ENCODE results near the gene USP53.

Gene USP53

GRCh38 chr4:119299260-119299671 is 86.8 kb downstream of the USP53 start:
- no peak for TF ChIP-seq CTCF (IDR thresholded peaks at IDR 0.05)
- Histone ChIP-seq H3K36me3 (ENCODE audit: control insufficient read depth, insufficient read depth, low read length) (no peaks in the 10 kb centered on the region), H3K9ac (no peak overlapping the region), H3K27me3 (ENCODE audit: control insufficient read depth, insufficient read depth, low read length) (no peaks in the 10 kb centered on the region), H2AFZ (peak overlapping the region; percentile 97), H3K27ac (peak overlapping the region; percentile 94), H3K4me3 (ENCODE audit: low read depth, low read length) (peak overlapping the region; percentile 89), H3K79me2 (no peaks in the 10 kb centered on the region), H3K4me1 (peaks cover 4% of the 10 kb centered on the region), H3K4me2 (ENCODE audit: low read length) (peak overlapping the region; percentile 82), H3K9me3 (ENCODE audit: control insufficient read depth, low read length) (no peaks in the 10 kb centered on the region)

GRCh38 chr4:119299741-119300100 is 87.2 kb downstream of the USP53 start:
- no peaks in the 10 kb centered on the region for H3K36me3 ChIP-seq (ENCODE audit: control insufficient read depth, insufficient read depth, low read length)
- H3K9me3 ChIP-seq (ENCODE audit: control insufficient read depth, low read length), result no peaks in the 10 kb centered on the region
- no peaks in the 10 kb centered on the region for H3K79me2 ChIP-seq
- no peaks in the 10 kb centered on the region for H3K27me3 ChIP-seq (ENCODE audit: control insufficient read depth, insufficient read depth, low read length)
- peak overlapping the region; percentile 89 for H3K4me3 ChIP-seq (ENCODE audit: low read depth, low read length)
- H3K4me2 ChIP-seq (ENCODE audit: low read length), result peak overlapping the region; percentile 82
- H2AFZ ChIP-seq, result peak overlapping the region; percentile 97
- peaks cover 4% of the 10 kb centered on the region for H3K4me1 ChIP-seq
- H3K9ac ChIP-seq, result peak overlapping the region; percentile 17
- no peak for TF ChIP-seq CTCF (IDR thresholded peaks at IDR 0.05)
- H3K27ac ChIP-seq, result peak overlapping the region; percentile 94

GRCh38 chr4:119300101-119300978 is 87.8 kb downstream of the USP53 start:
- peak overlapping the region; percentile 17 for H3K9ac ChIP-seq
- H3K4me1 ChIP-seq, result peaks cover 4% of the 10 kb centered on the region
- no peaks in the 10 kb centered on the region for H3K36me3 ChIP-seq (ENCODE audit: control insufficient read depth, insufficient read depth, low read length)
- H3K27me3 ChIP-seq (ENCODE audit: control insufficient read depth, insufficient read depth, low read length), result no peaks in the 10 kb centered on the region
- H3K4me3 ChIP-seq (ENCODE audit: low read depth, low read length), result peak overlapping the region; percentile 89
- H2AFZ ChIP-seq, result peak overlapping the region; percentile 97
- TF ChIP-seq CTCF (IDR thresholded peaks at IDR 0.05), result no peak
- peak overlapping the region; percentile 94 for H3K27ac ChIP-seq
- H3K79me2 ChIP-seq, result no peaks in the 10 kb centered on the region
- no peaks in the 10 kb centered on the region for H3K9me3 ChIP-seq (ENCODE audit: control insufficient read depth, low read length)
- H3K4me2 ChIP-seq (ENCODE audit: low read length), result peak overlapping the region; percentile 82

- Histone ChIP-seq H3K4me2 (ENCODE audit: low read length) (no peak overlapping the region), H3K27ac (no peak overlapping the region), H3K36me3 (ENCODE audit: control insufficient read depth, insufficient read depth, low read length) (no peaks in the 10 kb centered on the region), H3K9ac (no peak overlapping the region), H3K4me3 (ENCODE audit: low read depth, low read length) (no peak overlapping the region), H3K79me2 (no peaks in the 10 kb centered on the region), H3K9me3 (ENCODE audit: control insufficient read depth, low read length) (no peaks in the 10 kb centered on the region), H3K4me1 (peaks cover 4% of the 10 kb centered on the region), H2AFZ (no peak overlapping the region), H3K27me3 (ENCODE audit: control insufficient read depth, insufficient read depth, low read length) (no peaks in the 10 kb centered on the region)
- TF ChIP-seq CTCF (IDR thresholded peaks at IDR 0.05), result no peak
These were observed 89.7 kb downstream of the USP53 start for GRCh38 chr4:119302073-119302832.

Measured in parathyroid adenoma (tissue), 2 donors.